Nephron progenitor cell (in vitro differentiated cells): Measurements from ENCODE around the gene KLHL35.

Experiments
- DNase-seq: peaks from one replicate; pipeline ENCODE4 v3.0.0; 2021
- H3K27ac Mint-ChIP-seq: 2 replicates; pipeline ENCODE4 v1.8.0; 2021; ENCODE audit warnings: mild to moderate bottlenecking, moderate library complexity, mixed read lengths
- H3K27me3 Mint-ChIP-seq: 2 replicates; pipeline ENCODE4 v1.8.0; 2021; ENCODE audit warnings: mild to moderate bottlenecking, low read depth, mixed read lengths; ENCODE audit not compliant: poor library complexity
- H3K36me3 Mint-ChIP-seq: 2 replicates; pipeline ENCODE4 v1.8.0; 2021; ENCODE audit warnings: low read depth, mixed read lengths
- H3K4me1 Mint-ChIP-seq: 2 replicates; pipeline ENCODE4 v1.8.0; 2021; ENCODE audit warnings: mixed read lengths
- H3K4me3 Mint-ChIP-seq: 2 replicates; pipeline ENCODE4 v1.8.0; 2021; ENCODE audit warnings: mild to moderate bottlenecking, moderate library complexity, mixed read lengths
- H3K9me3 Mint-ChIP-seq: 2 replicates; pipeline ENCODE4 v1.8.0; 2021; ENCODE audit warnings: mild to moderate bottlenecking, moderate library complexity, mixed read lengths
- TF ChIP-seq, protein P1 (sequence below): fragments of 200-600 bp; sonication (generic); IDR thresholded peaks from 2 replicates; pipeline ENCODE4 v1.5.0; 2021; ENCODE audit warnings: antibody characterized with exemption

The KLHL35 gene

DNA sequence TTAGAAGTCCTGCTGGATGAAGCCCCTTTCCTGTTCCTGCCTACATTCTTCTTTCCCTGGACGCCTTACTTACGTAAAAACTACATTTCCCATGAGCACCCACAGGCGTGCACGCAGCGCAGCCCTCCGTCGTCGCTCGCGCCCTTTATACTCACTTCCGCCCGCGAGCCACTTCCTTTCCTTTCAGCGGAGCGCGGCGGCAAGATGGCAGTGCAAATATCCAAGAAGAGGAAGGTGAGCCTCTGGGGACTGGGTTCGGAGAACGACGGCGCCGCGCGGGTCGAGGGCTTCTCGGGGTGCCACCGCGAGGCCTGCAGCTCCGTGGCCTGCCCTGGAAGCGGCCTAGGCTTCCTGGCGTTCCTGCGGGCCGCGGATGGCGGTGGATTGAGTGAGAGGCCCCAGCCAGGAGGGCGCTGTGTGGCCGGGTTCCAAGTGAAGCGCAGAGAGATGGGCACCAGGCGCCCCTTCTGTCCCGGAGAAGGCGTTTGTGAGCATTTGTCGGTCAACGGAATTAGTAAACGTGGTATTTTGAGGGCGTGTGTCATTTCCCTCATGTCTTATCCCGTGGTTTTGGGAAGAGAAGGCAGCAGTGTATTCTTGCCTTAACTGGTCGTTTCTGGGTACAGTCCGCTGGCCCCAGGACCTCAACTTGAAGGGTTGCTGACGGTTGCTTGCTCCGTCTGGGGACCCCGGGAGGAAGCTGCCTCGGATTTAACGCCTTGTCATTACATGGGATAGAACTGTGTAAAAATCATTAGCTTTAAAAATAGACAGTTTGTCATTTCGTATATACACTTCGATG, 33.5 kb downstream of the KLHL35 start, which contains the start of gene RPS3:
TSS of gene RPS3 (plus strand) at position 175 of the 802 bp plus-strand sequence. CDS start at position 205, 30 bp downstream.
- Mint-ChIP-seq H3K27me3 (peaks cover 29% of the 10 kb centered on the region), H3K4me3 (peak within 1 kb of the TSS; percentile 100), H3K9me3 (no peaks in the 10 kb centered on the region), H3K4me1 (peaks cover 36% of the 10 kb centered on the region), H3K27ac (peak within 1 kb of the TSS; percentile 100), H3K36me3 (peaks cover 43% of the 10 kb centered on the region)
- DNase-seq: peak; percentile 87
- TF ChIP-seq, protein P1, sequence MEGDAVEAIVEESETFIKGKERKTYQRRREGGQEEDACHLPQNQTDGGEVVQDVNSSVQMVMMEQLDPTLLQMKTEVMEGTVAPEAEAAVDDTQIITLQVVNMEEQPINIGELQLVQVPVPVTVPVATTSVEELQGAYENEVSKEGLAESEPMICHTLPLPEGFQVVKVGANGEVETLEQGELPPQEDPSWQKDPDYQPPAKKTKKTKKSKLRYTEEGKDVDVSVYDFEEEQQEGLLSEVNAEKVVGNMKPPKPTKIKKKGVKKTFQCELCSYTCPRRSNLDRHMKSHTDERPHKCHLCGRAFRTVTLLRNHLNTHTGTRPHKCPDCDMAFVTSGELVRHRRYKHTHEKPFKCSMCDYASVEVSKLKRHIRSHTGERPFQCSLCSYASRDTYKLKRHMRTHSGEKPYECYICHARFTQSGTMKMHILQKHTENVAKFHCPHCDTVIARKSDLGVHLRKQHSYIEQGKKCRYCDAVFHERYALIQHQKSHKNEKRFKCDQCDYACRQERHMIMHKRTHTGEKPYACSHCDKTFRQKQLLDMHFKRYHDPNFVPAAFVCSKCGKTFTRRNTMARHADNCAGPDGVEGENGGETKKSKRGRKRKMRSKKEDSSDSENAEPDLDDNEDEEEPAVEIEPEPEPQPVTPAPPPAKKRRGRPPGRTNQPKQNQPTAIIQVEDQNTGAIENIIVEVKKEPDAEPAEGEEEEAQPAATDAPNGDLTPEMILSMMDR: no peak

DNA sequence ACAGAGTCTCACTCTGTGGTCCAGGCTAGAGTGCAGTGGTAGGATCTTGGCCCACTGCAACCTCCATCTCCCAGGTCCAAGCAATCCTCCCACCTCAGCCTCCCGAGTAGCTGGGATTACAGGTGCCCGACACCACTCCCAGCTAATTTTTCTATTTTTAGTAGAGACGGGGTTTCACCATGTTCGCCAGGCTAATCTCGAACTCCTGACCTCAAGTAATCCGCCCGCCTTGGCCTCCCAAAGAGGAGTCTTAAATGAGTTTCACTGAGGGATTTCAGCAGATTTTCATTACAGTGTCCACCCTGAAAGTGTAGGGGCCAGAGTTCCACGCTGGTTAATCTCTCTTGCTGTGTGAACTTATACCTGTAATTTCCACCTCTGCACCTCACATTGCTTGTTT, 34.1 kb downstream of the KLHL35 start:
- H3K4me1 Mint-ChIP-seq: peaks cover 36% of the 10 kb centered on the region

DNA sequence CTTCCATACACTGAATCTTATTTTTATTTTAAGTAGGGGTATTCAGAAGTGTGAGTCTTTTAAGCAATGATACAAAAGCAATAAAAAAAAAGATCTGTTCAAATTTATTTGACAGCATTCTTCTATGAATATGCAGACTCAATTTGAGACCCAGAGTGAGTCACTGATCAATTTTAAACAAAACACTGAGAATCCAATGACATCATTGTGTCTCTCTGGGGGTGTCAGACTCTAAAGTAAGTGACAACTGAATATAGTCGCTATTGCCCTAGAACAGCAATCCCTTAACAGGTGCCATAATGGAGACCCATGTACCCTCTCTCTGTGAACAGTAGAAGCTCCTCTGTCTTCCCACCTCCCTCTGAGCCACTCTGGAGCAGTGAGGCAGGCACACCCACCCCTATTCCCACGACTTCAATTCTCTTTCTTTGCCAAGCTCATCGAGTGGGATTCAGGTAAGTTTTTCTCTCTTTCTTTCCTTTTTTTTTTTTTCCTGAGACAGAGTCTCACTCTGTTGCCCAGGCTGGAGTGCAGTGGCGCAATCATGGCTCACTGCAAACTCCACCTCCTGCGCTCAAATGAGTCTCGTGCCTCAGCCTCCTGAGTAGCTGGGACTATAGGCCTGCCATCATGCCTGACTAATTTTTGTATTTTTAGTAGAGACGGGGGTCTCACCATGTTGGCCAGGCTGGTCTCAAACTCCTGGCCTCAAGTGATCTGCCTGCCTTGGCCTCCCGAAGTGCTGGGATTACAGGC, 38.7 kb downstream of the KLHL35 start:
- no peaks in the 10 kb centered on the region for H3K36me3 Mint-ChIP-seq
- TF ChIP-seq, protein P1: no peak
- DNase-seq: no peak
- H3K4me1 Mint-ChIP-seq: no peaks in the 10 kb centered on the region
- H3K27me3 Mint-ChIP-seq: peaks cover 55% of the 10 kb centered on the region
- no peaks in the 10 kb centered on the region for H3K9me3 Mint-ChIP-seq
- H3K27ac Mint-ChIP-seq: no peak overlapping the region
- no peak overlapping the region for H3K4me3 Mint-ChIP-seq

More for the DNA sequence above, 34.1 kb downstream of the KLHL35 start:
- H3K9me3 Mint-ChIP-seq: no peaks in the 10 kb centered on the region
- peak overlapping the region; percentile 100 for H3K4me3 Mint-ChIP-seq
- no peak for DNase-seq
- H3K36me3 Mint-ChIP-seq: peaks cover 37% of the 10 kb centered on the region
- H3K27ac Mint-ChIP-seq: no peak overlapping the region
- TF ChIP-seq, protein P1: no peak
- H3K27me3 Mint-ChIP-seq: peaks cover 31% of the 10 kb centered on the region

DNA sequence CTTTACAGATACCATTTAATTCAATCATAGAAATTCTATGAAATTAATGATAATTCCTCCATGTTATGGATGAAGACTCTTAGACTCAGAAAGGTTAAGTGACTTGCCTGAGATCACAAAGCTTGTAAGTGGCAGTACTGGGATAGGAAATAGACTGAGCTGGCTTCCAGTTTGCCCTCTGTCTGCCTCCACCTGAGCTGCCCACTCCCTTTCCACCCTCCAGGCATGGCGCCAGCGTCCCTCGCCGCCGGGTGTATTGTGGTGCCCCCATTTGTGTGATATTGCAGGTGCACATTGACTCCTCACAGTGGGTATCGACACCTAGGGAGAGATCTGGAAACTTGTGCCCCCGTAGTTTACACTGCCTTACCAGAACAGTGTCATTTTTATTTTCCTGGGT, 43.1 kb downstream of the KLHL35 start:
- Mint-ChIP-seq H3K4me3 (no peak overlapping the region), H3K27ac (no peak overlapping the region), H3K4me1 (no peaks in the 10 kb centered on the region), H3K9me3 (no peaks in the 10 kb centered on the region), H3K27me3 (peaks cover 43% of the 10 kb centered on the region), H3K36me3 (no peaks in the 10 kb centered on the region)
- DNase-seq: no peak
- TF ChIP-seq, protein P1: no peak

DNA sequence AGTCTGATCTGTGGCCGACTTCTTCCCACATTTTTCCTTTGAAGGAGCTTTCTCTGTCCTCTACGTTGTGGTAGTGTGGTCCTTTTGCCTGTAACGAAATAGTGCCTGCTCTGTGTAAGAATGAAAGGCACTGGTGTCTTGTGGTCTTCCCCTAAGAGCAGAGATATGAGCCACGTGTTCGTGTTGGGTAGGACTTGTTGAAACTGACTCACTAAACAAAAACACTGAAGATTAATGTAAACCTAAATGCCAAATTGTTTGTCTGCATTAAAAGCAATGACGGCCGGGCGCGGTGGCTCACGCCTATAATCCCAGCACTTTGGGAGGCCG, 43.8 kb downstream of the KLHL35 start:
- no peaks in the 10 kb centered on the region for H3K9me3 Mint-ChIP-seq
- TF ChIP-seq, protein P1: no peak
- no peak overlapping the region for H3K4me3 Mint-ChIP-seq
- no peaks in the 10 kb centered on the region for H3K36me3 Mint-ChIP-seq
- DNase-seq: no peak
- peaks cover 4% of the 10 kb centered on the region for H3K4me1 Mint-ChIP-seq
- H3K27me3 Mint-ChIP-seq: peaks cover 44% of the 10 kb centered on the region
- no peak overlapping the region for H3K27ac Mint-ChIP-seq
